NK-92 (cell line): ENCODE measurements around the gene CLDN16.

Source experiments
- DNase-seq: peaks from one replicate; lab custom pipeline; 2025; ENCODE audit not compliant: unreplicated experiment; lab: John Stamatoyannopoulos, UW

CLDN16 gene, protein sequence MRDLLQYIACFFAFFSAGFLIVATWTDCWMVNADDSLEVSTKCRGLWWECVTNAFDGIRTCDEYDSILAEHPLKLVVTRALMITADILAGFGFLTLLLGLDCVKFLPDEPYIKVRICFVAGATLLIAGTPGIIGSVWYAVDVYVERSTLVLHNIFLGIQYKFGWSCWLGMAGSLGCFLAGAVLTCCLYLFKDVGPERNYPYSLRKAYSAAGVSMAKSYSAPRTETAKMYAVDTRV

DNA sequence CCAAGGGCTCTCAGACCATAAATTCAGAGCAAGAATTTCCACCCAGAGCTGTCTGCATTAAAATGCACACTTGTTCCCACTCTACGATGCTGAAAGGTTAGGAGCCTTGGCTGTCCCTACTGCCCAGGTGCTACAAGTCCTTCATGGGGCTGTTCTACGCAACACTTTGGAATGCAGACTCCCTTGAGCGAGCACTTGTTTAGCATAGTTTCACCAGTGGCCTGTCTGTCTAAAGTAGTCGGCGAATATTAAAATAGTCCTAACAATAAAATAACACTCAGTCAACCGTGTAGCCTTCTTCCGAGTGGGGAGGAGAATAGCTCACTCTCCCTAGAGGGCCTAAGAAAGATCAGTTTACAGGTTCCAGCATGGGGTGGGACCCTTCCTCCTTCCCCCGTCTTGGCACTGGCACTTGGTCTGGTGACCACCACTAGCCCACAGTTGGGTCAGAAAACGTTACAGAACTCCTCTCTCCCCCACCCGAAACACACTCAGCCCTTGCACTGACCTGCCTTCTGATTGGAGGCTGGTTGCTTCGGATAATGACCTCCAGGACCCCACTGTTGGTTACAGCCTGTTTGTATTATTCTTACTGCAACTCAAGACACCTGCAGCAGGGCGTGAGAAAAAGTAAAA, at the start of gene CLDN16:
CLDN16 (plus strand) TSS at position 586 of the 636 bp plus-strand sequence. CDS start 167 bp downstream, outside the sequence.
- DNase-seq = no peak

DNA sequence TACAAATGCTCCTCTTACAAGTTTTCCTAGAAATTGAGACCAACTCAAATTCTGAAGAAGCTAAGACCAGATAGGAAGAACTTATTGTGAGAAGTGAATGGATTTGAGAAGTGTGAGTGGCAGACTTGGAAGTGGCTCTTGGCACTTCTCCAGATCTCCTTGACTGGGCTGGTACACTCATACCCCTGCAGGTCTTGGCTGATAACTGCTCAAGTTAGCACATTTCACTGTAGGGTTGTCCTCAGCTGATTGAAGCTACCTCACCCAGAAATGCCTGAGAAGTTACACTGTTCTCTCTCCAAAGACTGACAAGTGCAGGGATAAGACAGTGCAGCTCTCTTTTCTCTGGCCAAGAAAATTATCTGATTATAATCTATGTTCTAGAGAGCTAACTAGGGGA, 49.2 kb upstream of the CLDN16 start:
- DNase-seq = no peak

DNA sequence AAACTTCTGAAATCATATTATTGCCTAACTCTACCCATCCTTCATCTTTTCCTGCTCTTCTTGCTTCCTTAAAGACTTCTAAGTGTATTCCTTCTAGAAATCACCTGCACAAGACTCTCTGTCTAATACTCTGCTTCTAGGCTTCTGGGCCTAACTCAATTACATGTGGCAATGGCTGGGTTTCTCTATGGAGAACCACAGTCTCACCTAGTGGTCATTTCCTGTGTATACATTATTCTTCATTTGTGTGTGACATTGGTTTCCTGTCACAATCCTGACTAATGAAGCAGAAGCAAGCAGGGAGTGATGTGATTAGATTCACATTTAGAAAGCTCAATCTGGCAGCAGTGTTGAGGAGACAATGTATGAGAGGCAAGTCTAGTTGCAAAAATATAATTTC, 48.8 kb upstream of the CLDN16 start:
- DNase-seq = no peak

DNA sequence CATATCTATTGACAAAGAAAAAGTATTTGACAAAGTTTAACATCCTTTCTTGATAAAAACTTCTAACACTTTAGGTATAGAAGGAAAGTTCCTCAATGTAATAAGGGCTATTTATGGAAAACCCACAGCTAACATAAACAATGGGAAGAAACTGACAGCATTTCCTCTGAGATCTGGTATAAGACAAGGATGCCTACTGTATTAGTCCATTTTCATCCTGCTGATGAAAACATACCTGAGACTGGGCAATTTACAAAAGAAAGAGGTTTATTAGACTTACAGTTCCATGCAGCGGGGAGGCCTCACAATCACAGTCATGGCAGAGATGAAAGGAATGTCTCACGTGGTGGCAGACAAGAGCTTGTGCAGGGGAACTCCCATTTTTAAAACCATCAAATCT, 47.9 kb upstream of the CLDN16 start:
- no peak for DNase-seq

DNA sequence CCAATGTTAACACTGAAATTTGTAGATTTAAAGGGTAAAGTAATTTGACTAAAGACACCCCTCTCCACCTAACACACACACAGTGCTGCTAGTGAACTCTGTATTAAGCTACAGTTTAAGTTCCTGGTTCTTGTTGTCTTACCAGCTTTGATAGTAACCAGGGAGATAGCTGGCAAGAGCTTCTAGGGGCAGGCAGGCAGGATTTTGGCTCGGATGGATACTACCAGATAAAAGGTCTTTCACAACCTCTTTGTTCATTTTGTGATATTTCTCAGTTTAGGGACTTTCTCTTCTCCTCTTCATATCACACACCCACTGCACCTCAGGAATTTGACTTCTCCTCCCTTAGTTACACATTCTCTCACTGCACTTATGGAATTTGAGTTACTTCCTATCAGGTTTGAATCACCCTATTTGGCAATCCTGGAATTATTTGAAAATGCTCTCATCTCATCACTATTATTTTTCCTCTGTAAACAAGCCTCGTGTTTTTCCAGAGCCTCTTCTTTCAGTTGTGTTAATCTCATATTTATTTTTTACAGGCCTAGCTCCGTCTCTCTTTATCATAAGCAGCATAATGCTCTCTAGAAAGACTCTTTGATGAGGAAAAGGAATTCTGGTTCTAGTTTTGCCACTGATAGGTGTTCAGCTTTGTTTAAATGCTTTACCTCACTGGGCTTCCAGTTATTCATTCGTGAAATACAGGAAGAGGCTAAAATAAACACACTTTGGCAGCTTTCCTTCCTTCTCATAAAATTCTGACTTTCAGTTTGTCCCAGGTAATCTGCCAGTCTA, 42.7 kb upstream of the CLDN16 start:
- DNase-seq = no peak

DNA sequence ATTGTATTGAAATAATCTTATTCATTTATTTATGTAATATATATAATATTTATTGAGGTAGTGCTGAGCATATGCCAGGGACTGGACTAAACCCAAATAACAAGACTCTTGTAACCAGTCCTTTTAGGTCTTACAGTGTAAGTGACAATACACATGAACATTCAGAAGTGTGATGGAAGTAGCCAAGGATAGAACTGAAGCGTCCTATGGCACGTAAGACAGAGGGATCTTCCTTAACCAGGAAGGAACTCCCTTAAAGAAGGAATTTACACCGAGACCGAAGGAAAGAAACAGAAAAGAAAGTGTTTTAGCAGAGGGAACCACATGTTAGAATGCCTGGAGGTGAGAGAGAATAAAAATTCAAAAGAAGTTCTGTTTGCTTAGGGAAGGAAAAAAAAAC, 42.1 kb upstream of the CLDN16 start:
- DNase-seq = no peak

DNA sequence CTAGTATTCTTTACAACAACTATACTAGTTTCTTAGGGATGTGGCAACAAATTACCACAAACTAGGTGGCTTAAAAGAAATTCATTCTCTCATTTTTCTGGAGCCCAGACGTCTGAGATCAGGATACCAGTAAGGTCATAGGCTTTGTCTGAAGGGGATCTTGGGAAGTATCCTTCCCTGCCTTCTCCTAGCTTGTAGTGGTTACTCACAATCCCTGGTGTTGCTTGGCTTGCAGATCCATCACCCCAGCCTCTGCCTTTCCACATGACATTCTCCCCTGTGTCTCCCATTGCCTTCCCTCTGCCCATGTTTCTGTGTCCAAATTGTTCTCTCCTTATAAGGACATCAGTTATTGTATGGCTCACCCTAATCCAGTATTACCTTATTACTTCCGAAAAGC, 41.4 kb upstream of the CLDN16 start:
- no peak for DNase-seq

DNA sequence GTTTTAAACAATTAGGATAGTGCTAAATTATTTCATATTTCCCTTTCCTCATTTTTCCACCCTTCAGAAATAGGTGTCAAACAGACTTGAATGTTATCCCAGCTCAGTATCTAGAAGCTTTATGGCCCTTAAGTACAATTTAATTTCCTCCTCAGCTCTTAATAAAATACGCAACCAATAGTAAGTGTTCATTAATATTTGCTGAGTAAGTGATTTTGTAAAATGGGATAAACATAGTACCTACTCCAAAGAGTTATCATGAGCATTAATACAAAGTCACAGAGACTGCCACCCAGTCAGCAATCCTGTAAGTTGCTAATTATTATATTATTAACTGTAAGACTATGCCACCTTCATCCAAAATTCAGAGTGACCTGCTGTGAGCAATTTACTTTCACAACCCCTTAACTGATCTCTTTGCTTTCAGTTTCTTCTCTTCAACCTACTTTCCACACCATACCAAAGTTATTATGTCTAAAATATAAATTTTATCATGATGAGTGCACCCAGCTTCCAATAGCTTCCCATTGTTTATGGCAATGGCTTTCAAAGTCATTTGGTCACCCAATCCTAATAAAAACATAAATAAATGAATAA, 35.0 kb upstream of the CLDN16 start:
- DNase-seq = no peak

DNA sequence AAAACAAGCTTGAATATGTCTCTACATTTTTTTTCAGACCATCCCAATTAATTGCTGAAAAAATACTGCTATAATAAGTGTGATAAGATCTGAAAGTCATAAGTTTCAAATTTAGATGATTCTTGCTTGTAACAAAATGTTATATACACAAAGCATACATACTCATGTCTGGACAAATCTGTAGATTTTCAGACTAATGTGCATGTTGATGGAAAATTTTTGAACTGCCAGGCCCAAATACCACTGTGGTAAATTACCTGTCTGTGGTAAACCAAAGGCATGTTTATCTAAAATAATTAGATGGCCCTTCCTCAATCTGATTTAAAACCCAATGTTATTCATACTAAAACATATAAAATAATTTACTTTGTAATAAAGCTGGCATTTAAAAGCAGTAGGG, 31.7 kb upstream of the CLDN16 start:
- no peak for DNase-seq

DNA sequence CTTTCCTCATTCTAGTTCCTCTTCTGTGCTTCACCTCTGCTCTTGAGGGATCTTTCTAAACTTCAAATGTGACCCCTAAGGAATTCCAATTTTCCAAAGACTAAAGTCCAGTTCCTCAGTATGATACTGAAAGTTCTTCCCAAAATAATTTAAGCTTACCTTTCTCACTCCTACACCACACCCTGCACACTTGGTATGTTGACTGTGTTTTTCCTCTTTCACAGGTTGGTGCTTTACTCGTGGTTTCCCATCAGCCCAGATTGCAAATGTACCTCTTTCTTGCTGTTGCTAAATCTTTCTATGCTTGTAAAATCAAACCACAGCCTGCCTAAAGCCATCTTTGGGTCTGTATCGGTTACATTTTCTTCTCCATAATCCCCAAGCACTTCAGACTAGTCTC, 30.5 kb upstream of the CLDN16 start:
- no peak for DNase-seq

DNA sequence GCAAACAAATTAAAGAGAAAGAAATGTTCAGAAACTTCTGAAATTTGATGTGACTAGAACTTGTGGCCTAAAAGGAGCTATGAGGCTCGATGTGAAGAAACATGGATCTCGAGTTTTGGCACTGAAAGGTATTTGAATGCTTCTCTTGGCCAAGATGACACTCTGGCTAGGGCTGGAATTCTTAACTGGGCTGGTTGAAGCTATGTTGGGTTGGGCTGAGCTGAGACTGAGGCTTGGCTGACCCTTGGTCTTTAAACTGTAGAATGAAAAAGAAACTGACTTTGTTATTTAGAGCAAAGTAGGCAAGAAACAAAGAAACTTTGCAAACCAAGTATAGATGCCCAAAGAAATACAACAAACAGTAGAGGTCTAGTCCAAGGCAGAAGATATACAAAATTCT, 28.1 kb upstream of the CLDN16 start:
- DNase-seq = no peak

DNA sequence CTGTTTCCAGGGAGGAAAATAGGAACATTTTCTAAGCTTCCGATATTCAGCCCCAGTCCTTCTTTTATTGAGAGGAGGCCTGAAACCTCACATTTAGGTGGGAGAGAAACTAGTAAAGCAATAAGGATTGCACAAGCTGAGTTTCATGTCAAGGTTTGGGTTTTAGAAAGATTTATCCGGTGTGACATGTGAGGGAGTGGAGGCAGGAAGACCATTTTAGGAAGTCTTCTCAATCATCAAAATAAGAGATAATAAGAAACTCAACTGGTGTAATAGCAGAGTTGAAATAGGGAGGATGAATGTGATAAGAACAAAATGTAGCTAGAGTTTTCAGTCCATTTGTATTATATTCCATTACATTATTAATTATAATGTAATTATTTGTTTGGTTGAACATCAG, 27.7 kb upstream of the CLDN16 start:
- DNase-seq = no peak

DNA sequence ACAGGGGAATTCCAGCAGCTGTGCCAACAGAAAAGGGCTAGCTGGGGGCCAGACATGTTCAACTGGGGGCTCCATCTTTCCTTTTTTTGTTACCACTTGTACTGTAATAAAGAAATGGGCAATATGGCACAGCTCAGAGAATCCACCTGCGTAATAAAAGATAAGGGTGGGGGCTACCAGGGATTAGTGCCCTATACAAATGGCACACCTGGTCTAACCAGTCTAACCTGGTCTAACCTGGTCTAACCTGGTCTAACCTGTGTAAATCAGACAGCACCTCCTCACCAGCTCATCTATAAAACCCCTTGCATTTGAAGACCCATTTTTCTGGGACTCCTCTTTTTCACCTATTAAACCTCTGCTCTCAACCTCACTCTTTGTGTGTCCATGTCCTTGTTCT, 26.2 kb upstream of the CLDN16 start:
- DNase-seq = no peak

DNA sequence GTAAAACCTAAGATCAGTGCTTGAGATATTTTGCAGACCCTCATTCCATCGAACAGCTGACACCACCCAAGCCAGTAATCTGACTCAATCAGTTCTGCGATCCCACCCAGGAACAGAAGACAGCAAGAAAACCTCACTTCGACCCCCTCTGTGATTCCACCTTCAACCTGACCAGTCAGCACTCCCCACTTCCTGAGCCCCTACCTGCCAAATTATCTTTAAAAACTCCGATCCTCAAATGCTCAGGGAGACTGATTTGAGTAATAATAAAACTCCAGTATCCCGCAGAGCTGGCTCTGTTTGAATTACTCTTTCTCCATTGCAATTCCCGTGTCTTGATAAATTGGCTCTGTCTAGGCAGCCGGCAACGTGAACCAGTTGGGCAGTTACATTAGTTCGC, 25.7 kb upstream of the CLDN16 start:
- no peak for DNase-seq

DNA sequence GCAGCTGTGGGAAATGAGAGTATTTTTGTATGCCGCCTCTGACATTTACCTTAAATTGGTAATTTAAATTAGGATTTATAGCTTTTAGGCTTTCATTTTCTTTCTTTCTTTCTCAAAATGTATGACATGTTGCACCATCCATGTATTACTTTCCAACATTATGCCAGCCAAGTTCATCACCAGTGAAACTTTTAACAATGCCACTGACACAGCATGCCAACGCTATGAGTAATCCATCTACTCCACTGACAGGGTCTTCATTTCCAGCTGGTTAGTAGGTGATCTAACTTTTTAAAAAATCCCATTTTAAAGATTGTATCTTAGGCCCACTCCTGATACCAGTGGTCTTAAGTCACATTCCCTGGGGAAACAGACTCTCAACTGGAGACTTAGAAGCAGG, 21.8 kb upstream of the CLDN16 start:
- DNase-seq = no peak

DNA sequence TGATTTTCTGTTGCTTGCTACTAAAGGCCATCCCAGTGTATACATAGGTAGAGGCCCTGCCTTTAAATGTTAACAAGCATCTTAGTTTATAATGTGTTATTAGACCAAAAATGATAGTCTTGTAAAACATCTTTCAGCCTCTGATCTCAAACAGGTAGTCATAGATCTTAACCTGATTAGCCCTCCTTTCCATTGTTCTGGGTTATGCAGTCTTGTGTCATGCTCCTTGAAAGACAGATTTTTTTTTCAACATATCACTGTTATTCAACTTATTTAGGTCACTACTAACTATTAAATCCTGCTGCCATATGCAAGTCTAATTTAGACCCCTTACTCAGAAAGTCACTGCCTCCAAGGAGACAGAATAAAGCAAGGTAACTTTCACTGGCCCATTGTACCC, 19.1 kb upstream of the CLDN16 start:
- DNase-seq = no peak

DNA sequence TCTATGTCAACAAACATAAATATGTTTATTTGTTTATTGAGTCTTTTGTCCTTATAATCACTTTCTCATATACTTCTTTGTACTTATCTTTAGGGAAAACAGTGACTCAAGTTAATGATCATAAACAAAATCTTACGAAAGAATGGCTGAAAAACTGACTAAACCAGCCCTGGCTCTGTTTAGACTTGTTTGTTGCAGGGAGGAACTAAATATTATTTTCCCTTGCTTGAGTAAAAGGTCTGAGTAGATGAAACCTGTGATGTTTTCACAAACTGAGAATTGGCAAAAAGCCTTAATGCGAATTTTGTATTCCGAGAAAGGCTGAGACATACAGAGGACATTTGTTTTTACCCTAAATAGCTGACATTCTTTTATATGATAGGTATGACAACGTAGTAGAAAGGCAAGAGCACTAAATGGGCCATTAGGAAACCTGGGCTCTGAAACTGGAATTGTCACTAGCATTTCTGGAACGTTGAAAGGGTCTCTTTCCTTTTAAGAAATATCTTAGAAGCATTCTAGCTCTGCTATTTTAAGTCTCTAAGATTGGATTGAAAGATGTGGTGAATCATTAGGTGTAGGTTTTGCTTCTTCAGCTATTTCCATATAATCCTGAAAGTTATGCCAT, 18.2 kb upstream of the CLDN16 start:
- no peak for DNase-seq

DNA sequence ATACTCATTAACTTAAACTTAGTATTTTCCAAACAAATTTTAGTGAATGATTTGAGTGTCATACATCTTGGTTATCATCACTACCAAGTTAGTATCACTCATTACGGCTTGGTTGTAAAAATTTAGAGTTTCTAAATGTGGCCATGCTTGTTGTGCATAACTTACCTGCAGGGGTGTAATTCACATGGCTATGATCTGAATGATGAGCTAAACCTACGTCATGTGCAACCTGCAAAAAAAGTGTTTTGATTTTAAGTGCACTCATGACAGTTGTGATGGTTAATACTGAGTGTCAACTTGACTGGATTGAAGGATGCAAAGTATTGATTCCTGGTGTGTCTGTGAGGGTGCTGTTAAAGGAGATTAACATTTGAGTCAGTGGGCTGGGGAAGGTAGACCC, 17.6 kb upstream of the CLDN16 start:
- no peak for DNase-seq

DNA sequence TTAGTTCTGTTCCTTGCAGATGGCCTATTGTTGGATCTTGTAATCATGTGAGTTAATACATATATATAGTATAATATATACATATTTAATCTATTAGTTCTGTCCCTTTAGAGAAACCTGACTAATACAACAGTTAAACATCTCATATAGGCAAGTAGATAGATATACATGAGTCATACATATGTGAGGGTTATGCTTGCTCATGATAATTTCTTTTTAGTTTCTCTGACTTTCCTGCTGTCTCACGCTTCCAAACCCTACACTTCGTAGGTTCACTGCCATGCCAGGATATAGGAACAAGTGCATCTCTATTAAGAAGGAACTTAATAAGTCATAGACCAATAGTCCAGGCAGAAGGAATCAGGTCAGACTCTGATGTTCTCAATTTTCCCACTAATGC, 16.8 kb upstream of the CLDN16 start:
- DNase-seq = no peak

DNA sequence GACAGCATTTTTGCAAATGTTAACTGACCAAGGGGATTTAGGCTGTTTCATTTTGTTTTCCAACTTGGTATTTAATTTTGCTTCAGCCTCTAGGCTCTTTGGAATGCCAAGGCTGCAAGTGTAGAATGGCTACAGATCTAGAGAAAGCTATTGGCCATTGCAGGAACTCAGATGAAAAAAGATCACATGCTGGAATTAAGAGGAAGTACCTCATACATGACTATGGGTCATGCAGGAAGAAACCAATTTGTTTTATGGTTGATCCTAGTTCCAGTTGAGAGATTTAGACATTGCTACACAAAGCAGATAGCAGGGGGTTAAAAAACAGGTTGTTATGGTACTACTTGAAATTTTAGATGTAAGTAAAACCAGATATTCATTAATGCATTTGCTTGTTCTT, 12.7 kb upstream of the CLDN16 start:
- DNase-seq = no peak

DNA sequence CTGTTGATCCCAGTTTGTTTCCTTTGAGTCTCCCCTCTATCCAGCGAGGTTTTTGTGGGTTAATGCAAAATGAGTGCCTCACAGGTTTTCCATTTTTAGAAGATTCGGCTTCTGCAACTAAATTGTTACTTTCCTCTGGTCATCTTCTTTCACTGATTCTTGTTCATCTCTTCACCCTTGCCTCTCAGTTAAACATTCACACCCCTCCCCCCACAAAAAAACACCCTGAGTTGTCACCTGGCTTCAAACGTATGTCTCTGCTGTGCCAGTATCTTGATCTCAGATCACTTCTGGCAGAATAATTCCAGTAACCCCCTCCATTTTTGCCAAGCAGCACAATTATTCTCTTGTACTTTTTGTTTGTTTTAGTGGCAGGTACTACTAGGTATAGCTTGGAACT, 12.3 kb upstream of the CLDN16 start:
- DNase-seq = no peak
